Bronchial epithelial cell (primary cell): ENCODE data around the gene ZFAND2B. TPM values are rescaled to one million over a fixed set of nuclear protein-coding genes. Genes with fewer than 3 reads are reported as not detected.
"Not testable (repeated sequence)": the region's sequence is repeated elsewhere in the genome, so short reads cannot be mapped to it uniquely, and the experiment has no call there.

ENCODE experiments used
- DNase-seq: peaks from one replicate; pipeline ENCODE4 v3.0.0-alpha.2; 2010; ENCODE audit warnings: low read depth
- FAIRE-seq: peaks from 2 replicates; lab custom pipeline; 2011; peaks lifted over from hg19 to GRCh38; lab: Jason Lieb, UNC
- H3K27me3 ChIP-seq: 2 replicates; pipeline ENCODE4 v1.5.1; 2011; ENCODE audit warnings: low read length; ENCODE audit not compliant: control insufficient read depth, insufficient read depth
- H3K36me3 ChIP-seq: 2 replicates; pipeline ENCODE4 v1.5.1; 2011; ENCODE audit warnings: low read length; ENCODE audit not compliant: control insufficient read depth, insufficient read depth
- H3K4me3 ChIP-seq: 2 replicates; pipeline ENCODE4 v1.5.1; 2011; ENCODE audit warnings: mild to moderate bottlenecking, low read depth, low read length, control low read depth
- total RNA-seq: library from RNA; depleted of rRNA; stranded (reverse); fragments of >200 nt; gene quantifications from 2 replicates; pipeline ENCODE4 v1.2.1, GENCODE V29; 2014
- TF ChIP-seq, protein P1 (sequence below): IDR thresholded peaks from 2 replicates; pipeline ENCODE4 v1.5.1; 2011; ENCODE audit warnings: mild to moderate bottlenecking, moderate library complexity, low read length, control low read depth, inconsistent platforms; ENCODE audit not compliant: insufficient read depth, severe bottlenecking

Gene ZFAND2B
- total RNA-seq, 1 donor from 2014 or later: 59.8 TPM

DNA sequence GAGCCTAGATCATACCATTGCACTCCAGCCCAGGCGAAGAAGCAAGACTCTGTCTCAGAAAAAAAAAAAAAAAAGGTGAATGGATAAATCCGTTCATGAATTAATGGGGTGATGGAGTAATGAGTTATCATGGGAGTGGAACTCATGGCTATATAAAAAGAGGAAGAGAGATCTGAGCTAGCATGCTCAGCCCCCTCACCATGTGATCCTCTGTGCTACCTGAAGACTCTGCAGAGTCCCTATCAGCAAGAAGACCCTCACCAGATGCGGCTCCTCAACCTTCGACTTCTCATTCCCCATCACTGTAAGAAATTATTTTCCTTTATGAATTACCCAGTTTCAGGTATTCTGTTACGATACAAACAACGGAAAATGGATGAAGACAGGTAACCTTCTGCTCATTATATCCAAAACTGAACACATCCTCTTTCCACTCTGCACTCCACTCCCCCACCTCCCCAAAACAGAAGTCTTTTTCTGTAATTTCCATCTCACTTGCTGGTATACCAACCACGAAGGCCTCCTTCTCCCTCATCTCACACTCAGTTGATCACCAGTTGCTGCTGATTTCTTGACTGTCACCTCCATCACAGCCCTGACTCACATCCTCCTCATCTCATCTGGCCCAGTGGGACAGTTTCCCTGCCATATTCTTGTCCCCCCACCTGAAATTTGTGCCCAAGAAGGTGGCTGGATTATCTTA is 19.7 kb upstream of the ZFAND2B start:
- DNase-seq (no peak), FAIRE-seq (no peak)
- H3K27me3 ChIP-seq: no peaks in the 10 kb centered on the region
- peaks cover 16% of the 10 kb centered on the region for H3K36me3 ChIP-seq
- TF ChIP-seq, protein P1, sequence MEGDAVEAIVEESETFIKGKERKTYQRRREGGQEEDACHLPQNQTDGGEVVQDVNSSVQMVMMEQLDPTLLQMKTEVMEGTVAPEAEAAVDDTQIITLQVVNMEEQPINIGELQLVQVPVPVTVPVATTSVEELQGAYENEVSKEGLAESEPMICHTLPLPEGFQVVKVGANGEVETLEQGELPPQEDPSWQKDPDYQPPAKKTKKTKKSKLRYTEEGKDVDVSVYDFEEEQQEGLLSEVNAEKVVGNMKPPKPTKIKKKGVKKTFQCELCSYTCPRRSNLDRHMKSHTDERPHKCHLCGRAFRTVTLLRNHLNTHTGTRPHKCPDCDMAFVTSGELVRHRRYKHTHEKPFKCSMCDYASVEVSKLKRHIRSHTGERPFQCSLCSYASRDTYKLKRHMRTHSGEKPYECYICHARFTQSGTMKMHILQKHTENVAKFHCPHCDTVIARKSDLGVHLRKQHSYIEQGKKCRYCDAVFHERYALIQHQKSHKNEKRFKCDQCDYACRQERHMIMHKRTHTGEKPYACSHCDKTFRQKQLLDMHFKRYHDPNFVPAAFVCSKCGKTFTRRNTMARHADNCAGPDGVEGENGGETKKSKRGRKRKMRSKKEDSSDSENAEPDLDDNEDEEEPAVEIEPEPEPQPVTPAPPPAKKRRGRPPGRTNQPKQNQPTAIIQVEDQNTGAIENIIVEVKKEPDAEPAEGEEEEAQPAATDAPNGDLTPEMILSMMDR: no peak
- no peak overlapping the region for H3K4me3 ChIP-seq

DNA sequence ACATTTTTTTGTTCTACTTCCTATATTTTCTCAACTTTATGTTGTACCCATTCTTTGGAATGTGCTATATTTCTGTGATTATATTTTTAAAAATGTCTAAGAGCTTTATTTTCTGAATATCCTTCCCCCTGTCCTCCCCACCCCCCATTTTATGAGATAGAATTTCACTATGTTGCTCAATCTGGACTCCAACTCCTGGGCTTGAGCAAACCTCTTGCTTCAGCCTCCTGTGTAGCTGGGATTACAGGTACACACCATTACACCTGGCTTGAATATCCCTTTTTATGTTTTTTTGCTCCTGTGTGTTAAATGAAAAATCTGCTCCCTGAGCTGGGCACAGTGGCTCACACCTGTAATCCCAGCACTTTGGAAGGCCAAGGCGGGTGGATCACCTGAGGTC is 9.2 kb upstream of the ZFAND2B start:
- FAIRE-seq (no peak), DNase-seq (no peak)
- no peaks in the 10 kb centered on the region for H3K27me3 ChIP-seq
- TF ChIP-seq, protein P1: no peak
- no peak overlapping the region for H3K4me3 ChIP-seq
- no peaks in the 10 kb centered on the region for H3K36me3 ChIP-seq

DNA sequence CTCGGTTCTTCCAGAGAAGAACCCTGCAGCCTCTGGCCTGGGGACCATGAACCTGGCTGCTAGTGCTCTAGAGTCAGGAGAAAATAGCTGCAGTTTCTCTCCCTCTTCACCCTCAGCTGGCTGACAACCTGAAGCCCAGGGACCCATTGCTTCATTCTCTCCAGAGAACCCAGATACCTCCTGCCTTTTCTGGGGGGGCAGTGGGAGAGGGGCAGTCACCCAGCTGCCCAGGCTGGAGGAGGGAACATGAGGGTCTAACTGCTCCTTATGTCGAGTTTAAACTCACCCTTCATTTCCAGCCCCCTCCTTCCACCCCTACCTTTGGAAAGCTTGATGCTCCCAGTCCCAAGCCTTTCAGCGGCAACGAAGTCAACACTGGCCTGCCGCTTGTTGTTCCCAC is 7.6 kb upstream of the ZFAND2B start:
- Histone ChIP-seq H3K4me3 (no peak overlapping the region), H3K27me3 (no peaks in the 10 kb centered on the region), H3K36me3 (no peaks in the 10 kb centered on the region)
- FAIRE-seq: no peak
- DNase-seq: no peak
- TF ChIP-seq, protein P1: no peak

DNA sequence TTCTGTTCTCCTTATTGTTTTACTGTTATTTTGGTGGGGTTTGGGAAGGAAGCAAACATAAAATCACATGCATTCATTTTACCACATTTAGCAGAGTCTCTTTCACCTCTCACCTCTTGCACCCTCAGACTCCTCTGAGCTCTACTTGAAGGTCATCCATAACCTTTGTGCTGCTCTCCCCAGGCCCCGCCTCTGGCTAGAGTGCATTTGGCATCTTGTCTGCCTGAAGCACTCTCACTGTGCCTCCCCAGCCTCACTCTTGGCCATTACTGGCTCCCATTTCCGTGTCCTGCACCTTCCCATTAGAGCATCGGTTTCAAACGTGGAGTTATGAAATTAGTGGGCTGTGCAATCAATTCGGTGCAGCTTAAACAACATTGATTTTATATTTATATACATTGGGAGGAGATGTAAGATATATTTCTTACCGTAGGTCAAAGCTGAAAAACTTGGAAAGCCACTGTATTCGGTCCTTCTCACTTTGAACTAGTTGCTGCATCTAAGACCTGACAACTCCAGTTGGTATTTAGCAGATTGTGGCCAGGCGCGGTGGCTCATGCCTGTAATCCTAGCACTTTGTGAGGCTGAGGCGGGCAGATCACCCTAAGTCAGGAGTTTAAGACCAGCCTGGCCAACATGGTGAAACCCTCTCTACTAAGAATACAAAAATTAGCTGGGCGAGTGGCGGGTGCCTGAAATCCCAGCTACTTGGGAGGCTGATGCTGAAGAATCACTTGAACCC is 6.9 kb upstream of the ZFAND2B start:
- TF ChIP-seq, protein P1: no peak
- Histone ChIP-seq H3K36me3 (no peaks in the 10 kb centered on the region), H3K27me3 (no peaks in the 10 kb centered on the region), H3K4me3 (no peak overlapping the region)
- FAIRE-seq (no peak), DNase-seq (no peak)

DNA sequence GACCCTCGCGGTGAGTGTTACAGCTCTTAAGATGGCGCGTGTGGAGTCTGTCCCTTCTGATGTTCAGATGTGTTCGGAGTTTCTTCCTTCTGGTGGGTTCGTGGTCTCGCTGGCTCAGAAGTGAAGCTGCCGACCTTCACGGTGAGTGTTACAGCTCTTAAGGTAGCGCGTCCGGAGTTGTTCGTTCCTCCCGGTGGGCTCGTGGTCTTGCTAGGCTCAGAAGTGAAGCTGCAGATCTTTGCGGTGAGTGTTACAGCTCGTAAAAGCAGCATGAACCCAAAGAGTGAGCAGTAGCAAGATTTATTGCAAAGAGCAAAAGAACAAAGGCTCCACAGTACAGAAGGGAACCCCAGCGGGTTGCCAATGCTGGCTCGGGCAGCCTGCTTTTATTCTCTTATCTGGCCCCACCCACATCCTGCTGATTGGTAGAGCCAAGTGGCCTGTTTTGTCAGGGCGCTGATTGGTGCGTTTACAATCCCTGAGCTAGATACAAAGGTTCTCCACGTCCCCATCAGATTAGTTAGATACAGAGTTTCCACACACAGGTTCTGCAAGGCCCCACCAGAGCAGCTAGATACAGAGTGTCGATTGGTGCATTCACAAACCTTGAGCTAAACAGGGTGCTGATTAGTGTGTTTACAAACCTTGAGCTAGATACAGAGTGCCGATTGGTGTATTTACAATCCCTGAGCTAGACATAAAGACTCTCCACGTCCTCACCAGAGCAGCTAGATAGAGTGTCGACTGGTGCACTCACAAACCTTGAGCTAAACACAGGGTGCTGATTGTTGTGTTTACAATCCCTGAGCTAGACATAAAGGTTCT is 5.9 kb upstream of the ZFAND2B start:
- not testable (repeated sequence) for H3K36me3 ChIP-seq, DNase-seq, H3K4me3 ChIP-seq, FAIRE-seq, H3K27me3 ChIP-seq

DNA sequence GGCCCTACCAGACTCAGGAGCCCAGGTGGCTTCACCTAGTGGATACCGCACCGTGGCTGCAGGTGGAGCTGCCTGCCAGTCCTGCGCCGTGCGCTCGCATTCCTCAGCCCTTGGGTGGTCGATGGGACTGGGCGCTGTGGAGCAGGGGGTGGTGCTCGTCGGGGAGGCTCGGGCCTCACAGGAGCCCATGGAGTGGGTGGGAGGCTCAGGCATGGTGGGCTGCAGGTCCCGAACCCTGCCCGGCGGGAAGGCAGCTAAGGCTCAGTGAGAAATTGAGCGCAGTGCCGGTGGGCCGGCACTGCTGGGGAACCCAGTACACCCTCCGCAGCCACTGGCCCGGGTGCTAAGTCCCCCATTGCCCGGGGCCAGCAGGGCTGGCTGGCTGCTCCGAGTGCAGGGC is 5.3 kb upstream of the ZFAND2B start:
- H3K4me3 ChIP-seq, FAIRE-seq, H3K36me3 ChIP-seq, DNase-seq, H3K27me3 ChIP-seq: not testable (repeated sequence)
